Endodermal cell (in vitro differentiated cells): Measurements from ENCODE around the gene RAET1E. TPM values are rescaled to one million over a fixed set of nuclear protein-coding genes. Genes with fewer than 3 reads are reported as not detected.
A peak's percentile ranks its signal among the peaks of the same experiment; 100 is the strongest.

Experiments used
- DNase-seq: peaks from one replicate; pipeline ENCODE4 v3.0.0-alpha.2; 2017
- H3K27ac ChIP-seq: 2 replicates; pipeline ENCODE4 v1.5.1; 2013; ENCODE audit warnings: mild to moderate bottlenecking, low read depth, low read length, moderate library complexity
- H3K27me3 ChIP-seq: 2 replicates; pipeline ENCODE4 v1.6.1; 2013; ENCODE audit warnings: mild to moderate bottlenecking, low read length, moderate library complexity; ENCODE audit not compliant: insufficient read depth, control insufficient read depth, poor library complexity, severe bottlenecking
- H3K36me3 ChIP-seq: 2 replicates; pipeline ENCODE4 v1.7.0; 2013; ENCODE audit warnings: mild to moderate bottlenecking, low read length, moderate library complexity; ENCODE audit not compliant: control insufficient read depth, insufficient read depth
- H3K4me1 ChIP-seq: one replicate; pipeline ENCODE4 v1.7.0; 2013; ENCODE audit warnings: low read length; ENCODE audit not compliant: control insufficient read depth, insufficient read depth
- H3K4me3 ChIP-seq: 2 replicates; pipeline ENCODE4 v1.5.1; 2013; ENCODE audit warnings: mild to moderate bottlenecking, low read length, moderate library complexity
- H3K9ac ChIP-seq: 2 replicates; pipeline ENCODE4 v1.6.1; 2013; ENCODE audit warnings: mild to moderate bottlenecking, low read length, moderate library complexity; ENCODE audit not compliant: poor library complexity, severe bottlenecking; ENCODE audit errors: extremely low read depth
- H3K9me3 ChIP-seq: 2 replicates; pipeline ENCODE4 v1.6.1; 2013; ENCODE audit warnings: mild to moderate bottlenecking, low read length, moderate library complexity; ENCODE audit not compliant: control insufficient read depth
- H3K27ac Mint-ChIP-seq: 2 replicates; pipeline ENCODE4 v1.8.0; 2020; ENCODE audit warnings: mixed read lengths
- H3K27me3 Mint-ChIP-seq: 2 replicates; pipeline ENCODE4 v1.8.0; 2021; ENCODE audit warnings: mild to moderate bottlenecking, mixed read lengths; ENCODE audit not compliant: insufficient read depth
- H3K36me3 Mint-ChIP-seq: 2 replicates; pipeline ENCODE4 v1.8.0; 2020; ENCODE audit warnings: low read depth, mixed read lengths
- H3K4me1 Mint-ChIP-seq: 2 replicates; pipeline ENCODE4 v1.8.0; 2020; ENCODE audit warnings: mixed read lengths
- H3K4me3 Mint-ChIP-seq: 2 replicates; pipeline ENCODE4 v1.8.0; 2020; ENCODE audit warnings: mild to moderate bottlenecking, moderate library complexity, mixed read lengths
- H3K9me3 Mint-ChIP-seq: 2 replicates; pipeline ENCODE4 v1.8.0; 2020; ENCODE audit warnings: mild to moderate bottlenecking, mixed read lengths
- WGBS, 2 experiments: methylation state at CpG; one replicate each; pipeline versions ENCODE4 v1.1.5 to v1.1.7; 2013; ENCODE audit warnings: missing lambda C conversion rate in 2 of 2, mixed read lengths in 1 of 2; ENCODE audit not compliant: insufficient coverage in 1 of 2, insufficient read length in 1 of 2; 5-methylcytosine and 5-hydroxymethylcytosine counted together
- total RNA-seq, 2 donors: library from RNA; stranded (reverse); fragmentation: NEBNext Ultra II Directional in 1 of 2; extraction: Animal tissue kit (Norgen Biotek cat#: 25700) in 1 of 2; gene quantifications; 2 replicates in 1 of 2; 3 replicates in 1 of 2; pipeline ENCODE4 v1.2.1, GENCODE V29; 2021
- TF ChIP-seq, protein P1 (sequence below): fragments of 200-600 bp; sonication (generic); conservative IDR thresholded peaks from 2 replicates; pipeline ENCODE4 v1.5.0; 2021; ENCODE audit warnings: antibody characterized with exemption, mild to moderate bottlenecking

The RAET1E gene
- total RNA-seq, 2 donors from 2014 or later: not detected

DNA sequence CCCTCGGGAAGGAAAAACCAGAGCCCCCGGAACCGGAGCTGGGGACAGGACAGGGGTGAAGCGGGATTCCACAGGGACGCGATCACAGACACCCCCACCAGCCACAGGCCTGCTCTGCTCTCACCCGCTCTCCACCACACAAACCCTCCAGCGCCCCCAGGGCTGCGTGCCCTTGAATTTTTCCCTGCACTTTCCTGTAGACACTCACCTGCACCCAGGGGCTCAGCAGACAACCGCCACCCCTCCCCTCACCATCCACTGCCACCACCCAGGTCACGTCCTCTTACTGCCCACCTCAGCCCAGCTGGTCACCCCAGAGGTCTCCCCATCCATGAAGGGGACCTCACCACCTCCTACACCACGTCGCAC lies 44.5 kb upstream of the RAET1E start:
- peaks cover 88% of the 10 kb centered on the region for H3K27me3 Mint-ChIP-seq
- 13 to 17% methylated on average over 6 to 13 of the region's 13 CpGs for WGBS, 2 experiments
- H3K36me3 Mint-ChIP-seq: no peaks in the 10 kb centered on the region
- Histone ChIP-seq H3K27ac (no peak overlapping the region), H3K9ac (no peak overlapping the region), H3K27me3 (peaks cover 79% of the 10 kb centered on the region), H3K9me3 (no peaks in the 10 kb centered on the region), H3K4me3 (peak overlapping the region; percentile 84), H3K4me1 (no peaks in the 10 kb centered on the region), H3K36me3 (no peaks in the 10 kb centered on the region)
- TF ChIP-seq, protein P1, sequence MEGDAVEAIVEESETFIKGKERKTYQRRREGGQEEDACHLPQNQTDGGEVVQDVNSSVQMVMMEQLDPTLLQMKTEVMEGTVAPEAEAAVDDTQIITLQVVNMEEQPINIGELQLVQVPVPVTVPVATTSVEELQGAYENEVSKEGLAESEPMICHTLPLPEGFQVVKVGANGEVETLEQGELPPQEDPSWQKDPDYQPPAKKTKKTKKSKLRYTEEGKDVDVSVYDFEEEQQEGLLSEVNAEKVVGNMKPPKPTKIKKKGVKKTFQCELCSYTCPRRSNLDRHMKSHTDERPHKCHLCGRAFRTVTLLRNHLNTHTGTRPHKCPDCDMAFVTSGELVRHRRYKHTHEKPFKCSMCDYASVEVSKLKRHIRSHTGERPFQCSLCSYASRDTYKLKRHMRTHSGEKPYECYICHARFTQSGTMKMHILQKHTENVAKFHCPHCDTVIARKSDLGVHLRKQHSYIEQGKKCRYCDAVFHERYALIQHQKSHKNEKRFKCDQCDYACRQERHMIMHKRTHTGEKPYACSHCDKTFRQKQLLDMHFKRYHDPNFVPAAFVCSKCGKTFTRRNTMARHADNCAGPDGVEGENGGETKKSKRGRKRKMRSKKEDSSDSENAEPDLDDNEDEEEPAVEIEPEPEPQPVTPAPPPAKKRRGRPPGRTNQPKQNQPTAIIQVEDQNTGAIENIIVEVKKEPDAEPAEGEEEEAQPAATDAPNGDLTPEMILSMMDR: no peak
- H3K4me1 Mint-ChIP-seq: peaks cover 3% of the 10 kb centered on the region
- no peak for DNase-seq
- no peaks in the 10 kb centered on the region for H3K9me3 Mint-ChIP-seq
- H3K27ac Mint-ChIP-seq: no peak overlapping the region
- H3K4me3 Mint-ChIP-seq: peak overlapping the region; percentile 70

DNA sequence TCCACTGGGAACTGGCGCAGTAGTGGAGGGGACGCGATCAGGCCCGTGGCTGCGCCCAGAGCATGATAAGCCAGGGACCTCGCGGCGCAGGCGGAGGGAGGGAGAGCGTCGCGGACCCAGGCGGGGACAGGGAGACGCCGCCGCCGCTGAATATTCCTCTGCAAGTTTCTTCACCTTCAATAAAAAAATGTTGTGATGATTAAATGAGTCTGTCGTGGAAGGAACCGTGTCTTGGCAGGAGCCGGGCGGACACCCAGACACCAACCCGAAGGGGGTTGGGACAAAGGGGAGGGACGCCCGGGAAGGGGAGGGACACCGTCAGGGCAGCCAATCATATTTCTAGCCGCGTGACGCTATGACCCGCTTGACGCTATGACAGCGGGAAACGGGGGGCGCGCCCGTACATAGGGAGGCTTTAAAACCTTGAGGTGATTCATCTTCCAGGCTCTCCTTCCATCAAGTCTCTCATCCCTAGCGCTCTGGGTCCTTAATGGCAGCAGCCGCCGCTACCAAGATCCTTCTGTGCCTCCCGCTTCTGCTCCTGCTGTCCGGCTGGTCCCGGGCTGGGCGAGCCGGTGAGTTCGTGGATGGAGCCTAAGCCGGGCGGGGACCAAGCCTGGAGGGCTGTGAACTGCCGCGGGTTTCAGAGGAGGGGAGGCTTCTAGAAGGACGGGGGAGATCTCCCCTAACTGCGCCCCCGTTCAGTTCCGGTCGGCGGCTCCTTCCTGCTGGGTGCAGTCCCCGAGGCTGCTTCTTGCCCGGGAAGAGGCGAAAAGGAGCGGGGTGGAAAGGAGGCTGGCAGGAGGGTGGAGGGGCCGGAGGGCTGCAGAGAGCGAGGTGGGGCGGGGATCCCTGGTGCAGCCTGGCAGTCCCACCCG lies 43.9 kb upstream of the RAET1E start, which contains the start of gene ULBP2:
Gene ULBP2 (plus strand): TSS at position 432 of the 878 bp plus-strand sequence. CDS start 59 bp downstream, at position 491.
- Histone ChIP-seq H3K27me3 (peaks cover 83% of the 10 kb centered on the region), H3K4me3 (peak within 1 kb of the TSS; percentile 84), H3K4me1 (no peaks in the 10 kb centered on the region), H3K9me3 (no peaks in the 10 kb centered on the region), H3K36me3 (no peaks in the 10 kb centered on the region), H3K27ac (no peak within 1 kb of the TSS), H3K9ac (no peak within 1 kb of the TSS)
- H3K4me3 Mint-ChIP-seq: peak within 1 kb of the TSS; percentile 70
- H3K27ac Mint-ChIP-seq: no peak within 1 kb of the TSS
- peaks cover 93% of the 10 kb centered on the region for H3K27me3 Mint-ChIP-seq
- WGBS, 2 experiments: 0 to 1% methylated on average over 32 to 62 of the region's 62 CpGs
- H3K36me3 Mint-ChIP-seq: no peaks in the 10 kb centered on the region
- TF ChIP-seq, protein P1: no peak
- peak; percentile 92 for DNase-seq
- H3K9me3 Mint-ChIP-seq: no peaks in the 10 kb centered on the region
- peaks cover 3% of the 10 kb centered on the region for H3K4me1 Mint-ChIP-seq

- no peaks in the 10 kb centered on the region for H3K9me3 Mint-ChIP-seq
- H3K4me3 ChIP-seq: no peak overlapping the region
- no peaks in the 10 kb centered on the region for H3K36me3 Mint-ChIP-seq
- H3K9ac ChIP-seq: no peak overlapping the region
- no peaks in the 10 kb centered on the region for H3K4me1 ChIP-seq
- H3K27ac Mint-ChIP-seq: no peak overlapping the region
- H3K9me3 ChIP-seq: no peaks in the 10 kb centered on the region
- peaks cover 87% of the 10 kb centered on the region for H3K27me3 ChIP-seq
- peaks cover 3% of the 10 kb centered on the region for H3K4me1 Mint-ChIP-seq
- DNase-seq: peak; percentile 38
- no peaks in the 10 kb centered on the region for H3K36me3 ChIP-seq
- H3K27ac ChIP-seq: no peak overlapping the region
- peaks cover 94% of the 10 kb centered on the region for H3K27me3 Mint-ChIP-seq
- TF ChIP-seq, protein P1: no peak
- no peak overlapping the region for H3K4me3 Mint-ChIP-seq
- WGBS, 2 experiments: 29 to 38% methylated on average over 6 of the region's 6 CpGs
Measured at GRCh38 chr6:149940672-149940982, 42.7 kb upstream of the RAET1E start.
